GM12872 (cell line): ENCODE data around the gene ATP13A4.

Experiments
- TF ChIP-seq, protein P1 (sequence below): IDR thresholded peaks from 3 replicates; pipeline ENCODE4 v1.5.1; 2011; ENCODE audit warnings: low read depth, mild to moderate bottlenecking, low read length, moderate library complexity; ENCODE audit not compliant: insufficient read depth

The ATP13A4 gene

DNA sequence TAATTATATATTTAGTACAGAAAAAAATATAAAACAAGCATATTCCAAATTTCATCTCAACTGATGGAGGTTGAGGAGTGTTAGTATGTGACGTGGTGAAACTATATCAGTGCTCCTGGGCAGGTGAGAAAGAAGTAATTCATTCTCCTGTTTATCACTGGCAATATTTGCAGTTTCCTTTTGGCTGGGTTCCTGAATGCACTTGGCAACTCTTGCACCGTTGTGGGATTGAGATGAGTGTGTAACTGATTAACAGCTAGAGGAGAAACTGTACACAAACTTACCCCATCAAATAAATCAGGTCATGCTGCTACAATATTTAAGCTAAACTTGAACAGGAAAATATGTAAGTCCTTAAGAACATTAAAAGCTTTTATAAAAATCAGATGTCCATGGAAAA is 2.1 kb upstream of the ATP13A4 start:
- TF ChIP-seq, protein P1, sequence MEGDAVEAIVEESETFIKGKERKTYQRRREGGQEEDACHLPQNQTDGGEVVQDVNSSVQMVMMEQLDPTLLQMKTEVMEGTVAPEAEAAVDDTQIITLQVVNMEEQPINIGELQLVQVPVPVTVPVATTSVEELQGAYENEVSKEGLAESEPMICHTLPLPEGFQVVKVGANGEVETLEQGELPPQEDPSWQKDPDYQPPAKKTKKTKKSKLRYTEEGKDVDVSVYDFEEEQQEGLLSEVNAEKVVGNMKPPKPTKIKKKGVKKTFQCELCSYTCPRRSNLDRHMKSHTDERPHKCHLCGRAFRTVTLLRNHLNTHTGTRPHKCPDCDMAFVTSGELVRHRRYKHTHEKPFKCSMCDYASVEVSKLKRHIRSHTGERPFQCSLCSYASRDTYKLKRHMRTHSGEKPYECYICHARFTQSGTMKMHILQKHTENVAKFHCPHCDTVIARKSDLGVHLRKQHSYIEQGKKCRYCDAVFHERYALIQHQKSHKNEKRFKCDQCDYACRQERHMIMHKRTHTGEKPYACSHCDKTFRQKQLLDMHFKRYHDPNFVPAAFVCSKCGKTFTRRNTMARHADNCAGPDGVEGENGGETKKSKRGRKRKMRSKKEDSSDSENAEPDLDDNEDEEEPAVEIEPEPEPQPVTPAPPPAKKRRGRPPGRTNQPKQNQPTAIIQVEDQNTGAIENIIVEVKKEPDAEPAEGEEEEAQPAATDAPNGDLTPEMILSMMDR: no peak

DNA sequence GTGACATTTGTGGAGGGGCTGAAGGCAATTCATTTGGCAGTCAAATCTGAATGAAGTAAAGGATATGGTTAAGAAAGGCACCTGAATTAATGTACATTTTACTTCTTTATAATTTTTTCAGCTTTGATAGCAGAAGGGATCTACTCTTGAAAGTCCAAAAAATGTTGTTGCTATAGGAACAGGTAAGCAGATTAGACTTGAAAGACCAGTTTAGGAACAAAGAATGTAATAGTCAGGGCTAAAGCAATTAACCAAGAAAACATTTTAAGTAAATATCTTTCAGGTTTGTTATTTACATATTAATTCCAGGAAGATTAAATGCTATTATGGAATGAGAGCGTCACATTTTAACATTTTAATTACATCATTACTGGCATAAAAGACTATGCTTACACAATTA is 1.1 kb downstream of the ATP13A4 start:
- TF ChIP-seq, protein P1: no peak

DNA sequence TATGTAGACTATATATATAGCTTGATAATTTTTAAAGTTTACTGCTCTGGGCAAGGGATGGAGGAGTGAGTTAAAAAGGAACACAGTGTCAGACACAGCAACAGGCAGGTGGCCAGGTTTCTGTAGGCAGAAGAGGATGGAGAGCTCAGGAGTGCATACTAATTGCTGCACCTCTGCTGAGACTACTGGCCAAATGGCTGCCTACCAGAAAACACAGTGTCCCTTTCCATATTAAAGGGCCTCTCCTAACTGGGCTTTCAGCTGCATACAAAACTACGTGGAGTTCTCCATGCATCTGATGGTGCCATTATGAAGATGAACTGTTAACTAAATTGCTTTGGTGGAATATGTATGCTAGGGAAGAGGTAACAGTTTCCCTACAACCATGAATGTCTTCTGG is 1.8 kb downstream of the ATP13A4 start:
- TF ChIP-seq, protein P1: no peak

DNA sequence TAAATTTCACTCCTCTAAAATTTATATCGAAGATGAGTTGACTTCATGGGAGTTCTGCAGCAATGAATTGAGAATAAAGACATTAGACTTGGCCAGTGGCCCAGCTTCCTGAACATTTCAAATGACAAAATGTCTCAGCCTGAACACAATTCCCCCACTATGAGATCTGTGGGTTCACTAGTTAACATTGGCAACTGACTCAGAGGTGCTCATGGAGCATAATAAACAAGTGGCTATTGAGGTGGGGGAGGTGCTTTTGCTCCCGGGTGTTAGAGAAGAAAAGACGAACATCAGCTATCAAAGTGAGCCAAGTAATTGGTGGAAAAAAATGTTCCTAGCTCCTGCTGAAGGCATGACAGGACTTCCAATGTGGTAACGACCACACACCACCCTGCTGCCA is 6.3 kb downstream of the ATP13A4 start:
- TF ChIP-seq, protein P1: no peak

DNA sequence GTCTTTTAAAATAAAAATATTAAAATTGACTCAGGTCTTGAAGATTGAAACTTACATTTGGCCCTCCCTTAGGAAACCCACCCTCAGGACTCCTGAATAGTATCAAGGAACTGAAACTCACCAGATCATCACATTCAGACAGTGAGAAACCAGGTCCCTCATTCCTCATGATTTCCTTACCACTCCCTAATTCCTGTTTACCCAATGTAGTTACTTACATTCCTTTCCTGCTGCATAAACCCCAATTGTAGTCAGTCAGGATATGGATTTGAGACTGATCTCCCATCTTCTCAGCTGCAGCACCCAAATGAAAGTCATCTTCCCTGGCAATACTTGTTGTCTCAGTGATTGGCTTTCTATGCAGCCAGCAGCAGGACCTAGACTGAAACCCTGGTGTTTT is 8.6 kb downstream of the ATP13A4 start:
- TF ChIP-seq, protein P1: no peak

DNA sequence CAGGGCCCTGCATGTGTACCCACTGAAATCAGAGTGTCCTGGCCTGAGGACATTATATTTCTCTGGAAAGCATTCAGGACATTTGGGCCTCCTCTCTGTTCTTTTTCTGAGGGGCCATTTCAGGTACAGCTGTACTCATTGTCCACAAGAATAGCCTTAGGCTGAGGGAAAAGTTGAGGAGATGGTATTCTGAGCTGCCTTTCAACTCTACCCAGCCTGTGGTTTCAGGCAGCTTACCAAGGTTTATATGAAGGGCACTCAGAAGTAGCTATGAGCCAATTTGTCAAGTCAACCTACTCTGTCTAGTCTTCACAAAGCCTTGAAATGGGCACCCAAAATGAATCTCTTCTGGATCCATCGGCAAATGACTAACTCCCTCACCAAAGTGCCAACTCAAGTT is 9.4 kb downstream of the ATP13A4 start:
- TF ChIP-seq, protein P1: no peak

DNA sequence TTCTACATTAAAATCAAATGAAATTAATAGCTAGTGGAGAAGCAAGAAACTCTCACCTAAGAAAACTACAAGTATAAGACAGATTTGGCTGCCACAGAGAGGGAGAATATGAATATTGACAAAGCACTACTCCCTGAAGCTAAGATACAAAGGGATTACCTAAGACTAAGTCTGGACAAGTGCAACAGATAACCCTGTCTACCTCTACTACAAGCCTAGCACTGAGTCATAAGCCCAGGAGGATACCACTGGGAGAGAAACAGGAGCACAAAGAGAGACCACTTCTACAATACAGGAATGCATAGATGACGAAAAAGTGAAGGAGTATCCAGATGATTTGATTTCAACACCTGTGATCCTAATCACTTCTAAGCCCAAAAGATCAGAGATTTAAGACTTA is 10.4 kb downstream of the ATP13A4 start:
- TF ChIP-seq, protein P1: no peak
